ENCODE measurements around the gene MMD. TPM values are rescaled to one million over a fixed set of nuclear protein-coding genes. Genes with fewer than 3 reads are reported as not detected.

Gene MMD
- total RNA-seq, 1 experiment from 2014 or later: 19.2 TPM

- no peak overlapping the region for H3K27ac Mint-ChIP-seq (ENCODE audit: unreplicated experiment)
- CTCF ChIA-PET: no interaction called here
- intact Hi-C loops (cut with micrococcal nuclease; ENCODE audit: unreplicated experiment): loop anchor here (5.0 kb wide), 1 partner anchor 94 kb away; the partner anchor contains the start of gene SMIM36
- DNase-seq: no peak
- H3K4me1 Mint-ChIP-seq (ENCODE audit: low read depth, unreplicated experiment): peaks cover 35% of the 10 kb centered on the region
- no peaks in the 10 kb centered on the region for H3K27me3 Mint-ChIP-seq (ENCODE audit: unreplicated experiment)
- BruUV-seq (replicated peaks): no TSS peak
- no peak for TF ChIP-seq CTCF (IDR thresholded peaks at IDR 0.05; ENCODE audit: unreplicated experiment)
- H3K4me3 Mint-ChIP-seq (ENCODE audit: low read depth, unreplicated experiment): no peak overlapping the region
- no peaks in the 10 kb centered on the region for H3K9me3 Mint-ChIP-seq (ENCODE audit: low read depth, unreplicated experiment)
- peaks cover 24% of the 10 kb centered on the region for H3K36me3 Mint-ChIP-seq (ENCODE audit: insufficient read depth, unreplicated experiment)
Observed at GRCh38 chr17:55418369-55419268, 3.0 kb downstream of the MMD start.

- no TSS peak for BruUV-seq (replicated peaks)
- H3K27ac Mint-ChIP-seq (ENCODE audit: unreplicated experiment): no peak overlapping the region
- CTCF ChIA-PET: no interaction called here
Observed at GRCh38 chr17:55417411-55418268, 4.0 kb downstream of the MMD start.

GRCh38 chr17:55416470-55417052, 5.1 kb downstream of the MMD start:
- no peak overlapping the region for H3K27ac Mint-ChIP-seq (ENCODE audit: unreplicated experiment)
- CTCF ChIA-PET: interaction anchor here (1.5 kb wide), 1 partner anchor 98 kb away, joined by 3 read pairs; no protein-coding TSS in a partner anchor
- peaks cover 35% of the 10 kb centered on the region for H3K4me1 Mint-ChIP-seq (ENCODE audit: low read depth, unreplicated experiment)
- no peak for TF ChIP-seq CTCF (IDR thresholded peaks at IDR 0.05; ENCODE audit: unreplicated experiment)
- intact Hi-C loops (cut with micrococcal nuclease; ENCODE audit: unreplicated experiment): loop anchor here (5.0 kb wide), 1 partner anchor 96 kb away; the partner anchor contains the start of gene SMIM36
- H3K4me3 Mint-ChIP-seq (ENCODE audit: low read depth, unreplicated experiment): no peak overlapping the region
- no TSS peak for BruUV-seq (replicated peaks)
- DNase-seq: no peak
- peaks cover 18% of the 10 kb centered on the region for H3K36me3 Mint-ChIP-seq (ENCODE audit: insufficient read depth, unreplicated experiment)
- no peaks in the 10 kb centered on the region for H3K9me3 Mint-ChIP-seq (ENCODE audit: low read depth, unreplicated experiment)
- no peaks in the 10 kb centered on the region for H3K27me3 Mint-ChIP-seq (ENCODE audit: unreplicated experiment)

More at GRCh38 chr17:55417411-55418268, 4.0 kb downstream of the MMD start:
- no peak for DNase-seq
- no peaks in the 10 kb centered on the region for H3K27me3 Mint-ChIP-seq (ENCODE audit: unreplicated experiment)
- no peaks in the 10 kb centered on the region for H3K9me3 Mint-ChIP-seq (ENCODE audit: low read depth, unreplicated experiment)
- peaks cover 24% of the 10 kb centered on the region for H3K36me3 Mint-ChIP-seq (ENCODE audit: insufficient read depth, unreplicated experiment)
- peaks cover 35% of the 10 kb centered on the region for H3K4me1 Mint-ChIP-seq (ENCODE audit: low read depth, unreplicated experiment)
- intact Hi-C loops (cut with micrococcal nuclease; ENCODE audit: unreplicated experiment): loop anchor here (5.0 kb wide), 1 partner anchor 95 kb away; the partner anchor contains the start of gene SMIM36
- H3K4me3 Mint-ChIP-seq (ENCODE audit: low read depth, unreplicated experiment): no peak overlapping the region
- TF ChIP-seq CTCF (IDR thresholded peaks at IDR 0.05; ENCODE audit: unreplicated experiment): no peak

GRCh38 chr17:55416000-55416399, 5.6 kb downstream of the MMD start:
- peaks cover 35% of the 10 kb centered on the region for H3K4me1 Mint-ChIP-seq (ENCODE audit: low read depth, unreplicated experiment)
- intact Hi-C loops (cut with micrococcal nuclease; ENCODE audit: unreplicated experiment): loop anchor here (5.0 kb wide), 1 partner anchor 96 kb away; the partner anchor contains the start of gene SMIM36
- H3K27ac Mint-ChIP-seq (ENCODE audit: unreplicated experiment): no peak overlapping the region
- DNase-seq: no peak
- H3K36me3 Mint-ChIP-seq (ENCODE audit: insufficient read depth, unreplicated experiment): peaks cover 12% of the 10 kb centered on the region
- TF ChIP-seq CTCF (IDR thresholded peaks at IDR 0.05; ENCODE audit: unreplicated experiment): no peak
- no peaks in the 10 kb centered on the region for H3K27me3 Mint-ChIP-seq (ENCODE audit: unreplicated experiment)
- H3K4me3 Mint-ChIP-seq (ENCODE audit: low read depth, unreplicated experiment): no peak overlapping the region
- H3K9me3 Mint-ChIP-seq (ENCODE audit: low read depth, unreplicated experiment): no peaks in the 10 kb centered on the region
- CTCF ChIA-PET: interaction anchor here (1.5 kb wide), 1 partner anchor 98 kb away, joined by 3 read pairs; no protein-coding TSS in a partner anchor
- no TSS peak for BruUV-seq (replicated peaks)
